HepG2 (cell line): ENCODE data around the gene LNX2. TPM values are rescaled to one million over a fixed set of nuclear protein-coding genes. Genes with fewer than 3 reads are reported as not detected.

Experiments
- AHR ChIP-seq: IDR thresholded peaks from 2 replicates; pipeline ENCODE4 v1.6.1; 2018; ENCODE audit warnings: missing genetic modification reagents, missing compliant biosample characterization
- CHD2 ChIP-seq: IDR thresholded peaks from 2 replicates; pipeline ENCODE4 v1.6.1; 2011; ENCODE audit warnings: low read depth, low read length, improper control_type of control experiment
- FOXC1 ChIP-seq: sonication (generic); formaldehyde crosslinking; IDR thresholded peaks from 2 replicates; pipeline ENCODE4 v1.8.0; 2022; ENCODE audit warnings: mild to moderate bottlenecking, missing genetic modification reagents, borderline replicate concordance
- HNRNPUL1 ChIP-seq: fragments of 200-400 bp; formaldehyde crosslinking; IDR thresholded peaks from 2 replicates; pipeline ENCODE4 v1.6.1; 2017; ENCODE audit warnings: low read depth, mild to moderate bottlenecking, low read length, moderate library complexity
- LBX2 ChIP-seq: sonication (generic); formaldehyde crosslinking; IDR thresholded peaks from 2 replicates; pipeline ENCODE4 v1.5.0; 2020; ENCODE audit warnings: missing genetic modification reagents, mild to moderate bottlenecking, borderline replicate concordance
- LCORL ChIP-seq, 2 experiments: fragments of 450-650 bp in 1 of 2; sonication (generic) in 1 of 2; formaldehyde crosslinking in 1 of 2; IDR thresholded peaks; 2 replicates each; pipeline versions ENCODE4 v1.5.0 to v1.6.1; 2017 to 2020; ENCODE audit warnings: antibody characterized with exemption in 1 of 2, missing genetic modification reagents in 1 of 2
- MAZ ChIP-seq, 2 experiments: sonication (generic) in 1 of 2; formaldehyde crosslinking in 1 of 2; IDR thresholded peaks; 2 replicates each; pipeline versions ENCODE4 v1.5.0 to v1.6.1; 2012 to 2020; ENCODE audit warnings: low read depth in 2 of 2, mild to moderate bottlenecking in 2 of 2, borderline replicate concordance in 1 of 2, improper control_type of control experiment in 1 of 2, low read length in 1 of 2, missing genetic modification reagents in 1 of 2, moderate library complexity in 1 of 2
- MED1 ChIP-seq: sonication (generic); formaldehyde crosslinking; IDR thresholded peaks from 2 replicates; pipeline ENCODE4 v1.4.0; 2020; ENCODE audit warnings: missing genetic modification reagents
- MEIS2 ChIP-seq: sonication (generic); formaldehyde crosslinking; IDR thresholded peaks from 2 replicates; pipeline ENCODE4 v1.9.0; 2021; ENCODE audit warnings: mild to moderate bottlenecking, missing genetic modification reagents
- MYC ChIP-seq: sonication (generic); formaldehyde crosslinking; IDR thresholded peaks from 2 replicates; pipeline ENCODE4 v1.9.0; 2021; ENCODE audit warnings: missing genetic modification reagents, borderline replicate concordance
- NCOA2 ChIP-seq: sonication (generic); formaldehyde crosslinking; IDR thresholded peaks from 2 replicates; pipeline ENCODE4 v1.8.0; 2022; ENCODE audit warnings: inconsistent platforms
- SAFB2 ChIP-seq: sonication (generic); formaldehyde crosslinking; IDR thresholded peaks from 2 replicates; pipeline ENCODE4 v1.5.1; 2020; ENCODE audit warnings: missing genetic modification reagents, low read depth, mild to moderate bottlenecking, borderline replicate concordance
- SKI ChIP-seq: fragments of 450-650 bp; IDR thresholded peaks from one replicate; pipeline ENCODE4 v1.6.1; 2018; ENCODE audit warnings: mild to moderate bottlenecking; ENCODE audit not compliant: partially characterized antibody
- SMAD3 ChIP-seq: sonication (generic); formaldehyde crosslinking; IDR thresholded peaks from 2 replicates; pipeline ENCODE4 v1.4.0; 2020; ENCODE audit warnings: missing genetic modification reagents
- SP1 ChIP-seq, 2 experiments: fragments of 450-650 bp in 1 of 2; sonication (generic) in 1 of 2; formaldehyde crosslinking in 1 of 2; IDR thresholded peaks; 2 replicates each; pipeline versions ENCODE4 v1.4.0 to v1.6.1; 2016 to 2020; ENCODE audit warnings: missing genetic modification reagents in 1 of 2
- TIGD3 ChIP-seq: sonication (generic); formaldehyde crosslinking; IDR thresholded peaks from 2 replicates; pipeline ENCODE4 v1.5.1; 2020; ENCODE audit warnings: mild to moderate bottlenecking, missing genetic modification reagents, borderline replicate concordance
- ZMYM3 ChIP-seq: sonication (generic); formaldehyde crosslinking; IDR thresholded peaks from 2 replicates; pipeline ENCODE4 v1.5.1; 2020; ENCODE audit warnings: mild to moderate bottlenecking, missing genetic modification reagents
- ZNF101 ChIP-seq: sonication (generic); formaldehyde crosslinking; IDR thresholded peaks from 2 replicates; pipeline ENCODE4 v1.4.0; 2020; ENCODE audit warnings: mild to moderate bottlenecking, low read depth, missing genetic modification reagents, borderline replicate concordance
- ZNF225 ChIP-seq: sonication (generic); formaldehyde crosslinking; IDR thresholded peaks from 2 replicates; pipeline ENCODE4 v1.4.0; 2020; ENCODE audit warnings: mild to moderate bottlenecking, missing genetic modification reagents
- ZNF251 ChIP-seq: sonication (generic); formaldehyde crosslinking; IDR thresholded peaks from 2 replicates; pipeline ENCODE4 v1.9.0; 2021; ENCODE audit warnings: mild to moderate bottlenecking, missing genetic modification reagents
- ZNF281 ChIP-seq: sonication (generic); formaldehyde crosslinking; IDR thresholded peaks from 2 replicates; pipeline ENCODE4 v1.4.0; 2020; ENCODE audit warnings: missing genetic modification reagents, borderline replicate concordance
- ZNF580 ChIP-seq: IDR thresholded peaks from 2 replicates; pipeline ENCODE4 v1.6.1; 2016; ENCODE audit warnings: low read depth, borderline replicate concordance
- ZNF644 ChIP-seq: IDR thresholded peaks from 2 replicates; pipeline ENCODE4 v1.6.1; 2016; ENCODE audit warnings: low read depth
- ZNF781 ChIP-seq: sonication (generic); formaldehyde crosslinking; IDR thresholded peaks from 2 replicates; pipeline ENCODE4 v1.5.1; 2020; ENCODE audit warnings: borderline replicate concordance, mild to moderate bottlenecking, missing genetic modification reagents; ENCODE audit errors: not compliant biosample characterization
- ZSCAN9 ChIP-seq: IDR thresholded peaks from 2 replicates; pipeline ENCODE4 v1.6.1; 2016; ENCODE audit warnings: borderline replicate concordance
- polyA plus RNA-seq, 8 experiments: library from polyadenylated mRNA; depleted of rRNA in 3 of 8; stranded (reverse) in 7 of 8; unstranded in 1 of 8; fragments of >200 nt; fragmentation: Illumina TruSeq in 4 of 8; extraction: Trizol in 4 of 8; gene quantifications; 2 replicates each; pipeline versions ENCODE4 v1.2.1 to v1.2.3, GENCODE V29; 2011 to 2016; ENCODE audit warnings: low read depth in 4 of 8, missing spikeins in 1 of 8, mixed read lengths in 1 of 8; ENCODE audit not compliant: insufficient read depth in 1 of 8
- total RNA-seq, 5 experiments: library from RNA; depleted of rRNA; stranded (reverse); fragments of >200 nt; fragmentation: Illumina TruSeq; extraction: Trizol; gene quantifications; 2 replicates each; pipeline ENCODE4 v1.2.3, GENCODE V29; 2016; ENCODE audit warnings: low read depth in 1 of 5

LNX2 gene
- total and polyA plus RNA-seq, 2 of the 13 experiments (the other 11 are each of a cell fraction or from before 2014, with no cell fraction given), result 9.2 to 9.7 TPM

GRCh38 chr13:27641711-27642502 lies 21.6 kb upstream of the LNX2 start (continued):
- TF ChIP-seq ZSCAN9 (CRISPR knock-in tag), result 0 out of 2 replicates have a peak, but pooled peaks have one; percentile 15
- peak; percentile 62; the same call in 1 of the 2 replicates for TF ChIP-seq ZNF644 (CRISPR knock-in tag)
- no peak for TF ChIP-seq ZNF281
- TF ChIP-seq ZNF781 (CRISPR knock-in tag), result no peak
- TF ChIP-seq ZNF251 (CRISPR knock-in tag), result no peak
- TF ChIP-seq MAZ (IDR thresholded peaks at IDR 0.05; ENCODE audit: borderline replicate concordance, low read depth, low read length), result no peak
- no peak for TF ChIP-seq MAZ (CRISPR knock-in tag; IDR thresholded peaks at IDR 0.05; ENCODE audit: low read depth)
- TF ChIP-seq HNRNPUL1, result no peak
- TF ChIP-seq SAFB2 (CRISPR knock-in tag), result no peak
- peak; percentile 90 for TF ChIP-seq MED1 (CRISPR knock-in tag)
- TF ChIP-seq ZNF580 (CRISPR knock-in tag), result no peak
- no peak for TF ChIP-seq ZNF101
- TF ChIP-seq CHD2, result no peak
- no peak for TF ChIP-seq FOXC1 (CRISPR knock-in tag)
- TF ChIP-seq TIGD3 (CRISPR knock-in tag), result no peak
- peak; percentile 62 for TF ChIP-seq SKI
- TF ChIP-seq NCOA2 (CRISPR knock-in tag), result peak; percentile 81
- TF ChIP-seq SP1 (IDR thresholded peaks at IDR 0.05), result no peak
- TF ChIP-seq SP1 (CRISPR knock-in tag; IDR thresholded peaks at IDR 0.05), result no peak
- TF ChIP-seq MYC (CRISPR knock-in tag), result no peak
- TF ChIP-seq LCORL (IDR thresholded peaks at IDR 0.05), result no peak
- peak; percentile 30; the same call in 1 of the 2 replicates for TF ChIP-seq LCORL (CRISPR knock-in tag; IDR thresholded peaks at IDR 0.05)
- peak; percentile 25; the same call in 1 of the 2 replicates for TF ChIP-seq SMAD3 (CRISPR knock-in tag)
- TF ChIP-seq AHR, result no peak
- TF ChIP-seq LBX2, result no peak
- TF ChIP-seq MEIS2 (CRISPR knock-in tag), result peak; percentile 44; the same call in 1 of the 2 replicates
- 0 out of 2 replicates have a peak, but pooled peaks have one; percentile 48 for TF ChIP-seq ZMYM3
- TF ChIP-seq ZNF225 (CRISPR knock-in tag), result no peak
